ENCODE results near the gene ITGA6. TPM values are rescaled to one million over a fixed set of nuclear protein-coding genes. Genes with fewer than 3 reads are reported as not detected.

Gene ITGA6
- total RNA-seq, 1 experiment from 2014 or later = 78.3 TPM

- Histone ChIP-seq H3K4me1 (ENCODE audit: insufficient read depth, low read length) (no peaks in the 10 kb centered on the region; the same call in 1 of the 2 replicates), H2AFZ (ENCODE audit: low read length) (no peak overlapping the region), H3K18ac (ENCODE audit: insufficient read length, low read depth, low read length) (no peak overlapping the region), H2BK15ac (ENCODE audit: low read depth, low read length) (no peak overlapping the region), H3K56ac (ENCODE audit: insufficient read length, low read depth, low read length) (no peak overlapping the region), H2BK20ac (ENCODE audit: low read depth, low read length, poor library complexity, severe bottlenecking) (no peak overlapping the region), H4K8ac (replicated peaks; ENCODE audit: insufficient read length, low read depth, low read length) (no peak overlapping the region), H2BK5ac (ENCODE audit: insufficient read length, low read length) (no peak overlapping the region), H4K5ac (ENCODE audit: insufficient read length, low read depth, low read length) (no peak overlapping the region), H3K79me1 (ENCODE audit: insufficient read depth, low read depth, low read length, poor library complexity, severe bottlenecking) (peaks cover 2% of the 10 kb centered on the region), H3K4me2 (ENCODE audit: insufficient read depth, insufficient read length, low read length) (no peak overlapping the region), H3K9me3 (ENCODE audit: control insufficient read depth, low read depth, low read length) (no peaks in the 10 kb centered on the region), H3K23me2 (ENCODE audit: insufficient read length, low read depth, low read length, poor library complexity, severe bottlenecking) (no peaks in the 10 kb centered on the region), H4K91ac (ENCODE audit: insufficient read length, low read depth, low read length) (no peak overlapping the region), H3K4ac (ENCODE audit: low read depth, low read length) (no peak overlapping the region), H3T11ph (ENCODE audit: low read length) (no peak overlapping the region), H3K23ac (ENCODE audit: insufficient read length, low read depth, low read length) (no peak overlapping the region), H3K14ac (ENCODE audit: insufficient read depth, low read length) (no peak overlapping the region), H3K79me2 (ENCODE audit: insufficient read depth, low read length) (peaks cover 7% of the 10 kb centered on the region; the same call in 1 of the 2 replicates), H3K27me3 (ENCODE audit: insufficient read depth, low read length) (no peaks in the 10 kb centered on the region), H3K9ac (ENCODE audit: extremely low read depth, insufficient read length, low read length) (no peak overlapping the region), H2AK5ac (ENCODE audit: insufficient read length, low read length) (no peak overlapping the region), H2BK120ac (ENCODE audit: low read depth, low read length, poor library complexity, severe bottlenecking) (no peak overlapping the region), H3K27ac (ENCODE audit: insufficient read length, low read depth, low read length) (no peak overlapping the region), H4K20me1 (ENCODE audit: control insufficient read depth, insufficient read depth, insufficient read length) (no peaks in the 10 kb centered on the region), H2BK12ac (ENCODE audit: insufficient read length, low read depth, low read length) (no peak overlapping the region)
- Mint-ChIP-seq H3K4me3 (no peak overlapping the region), H3K27me3 (ENCODE audit: low read depth) (no peaks in the 10 kb centered on the region), H3K27ac (no peak overlapping the region; a peak in 1 of 7 replicates), H3K9me3 (no peaks in the 10 kb centered on the region), H3K36me3 (ENCODE audit: insufficient read depth in 1 of 3, low read depth in 3 of 3) (peaks cover 7 to 10% (median 9%) of the 10 kb centered on the region in 3 experiments; a peak in 6 of 7 replicates), H3K4me1 (peaks cover 73 to 75% of the 10 kb centered on the region in 2 experiments)
- TF ChIP-seq, protein P1, sequence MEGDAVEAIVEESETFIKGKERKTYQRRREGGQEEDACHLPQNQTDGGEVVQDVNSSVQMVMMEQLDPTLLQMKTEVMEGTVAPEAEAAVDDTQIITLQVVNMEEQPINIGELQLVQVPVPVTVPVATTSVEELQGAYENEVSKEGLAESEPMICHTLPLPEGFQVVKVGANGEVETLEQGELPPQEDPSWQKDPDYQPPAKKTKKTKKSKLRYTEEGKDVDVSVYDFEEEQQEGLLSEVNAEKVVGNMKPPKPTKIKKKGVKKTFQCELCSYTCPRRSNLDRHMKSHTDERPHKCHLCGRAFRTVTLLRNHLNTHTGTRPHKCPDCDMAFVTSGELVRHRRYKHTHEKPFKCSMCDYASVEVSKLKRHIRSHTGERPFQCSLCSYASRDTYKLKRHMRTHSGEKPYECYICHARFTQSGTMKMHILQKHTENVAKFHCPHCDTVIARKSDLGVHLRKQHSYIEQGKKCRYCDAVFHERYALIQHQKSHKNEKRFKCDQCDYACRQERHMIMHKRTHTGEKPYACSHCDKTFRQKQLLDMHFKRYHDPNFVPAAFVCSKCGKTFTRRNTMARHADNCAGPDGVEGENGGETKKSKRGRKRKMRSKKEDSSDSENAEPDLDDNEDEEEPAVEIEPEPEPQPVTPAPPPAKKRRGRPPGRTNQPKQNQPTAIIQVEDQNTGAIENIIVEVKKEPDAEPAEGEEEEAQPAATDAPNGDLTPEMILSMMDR (conservative IDR thresholded peaks at IDR 0.05) = no peak
- no CpG with 5 or more reads among the region's 1 CpG for WGBS (ENCODE audit: extremely low coverage, insufficient read length, low lambda C conversion rate)
- DNase-seq = no peak
Measured at GRCh38 chr2:172460780-172461201, 33.4 kb downstream of the ITGA6 start.

Data from H9 (cell line).